ENCODE data around the gene GP1BB.
A peak's percentile ranks its signal among the peaks of the same experiment; 100 is the strongest.

Gene GP1BB

GRCh38 chr22:19679522-19680101 lies 43.7 kb upstream of the GP1BB start:
- DNase-seq (ENCODE audit: insufficient read length, low spot score) (no peak), FAIRE-seq (no peak)
- TF ChIP-seq, protein P1, sequence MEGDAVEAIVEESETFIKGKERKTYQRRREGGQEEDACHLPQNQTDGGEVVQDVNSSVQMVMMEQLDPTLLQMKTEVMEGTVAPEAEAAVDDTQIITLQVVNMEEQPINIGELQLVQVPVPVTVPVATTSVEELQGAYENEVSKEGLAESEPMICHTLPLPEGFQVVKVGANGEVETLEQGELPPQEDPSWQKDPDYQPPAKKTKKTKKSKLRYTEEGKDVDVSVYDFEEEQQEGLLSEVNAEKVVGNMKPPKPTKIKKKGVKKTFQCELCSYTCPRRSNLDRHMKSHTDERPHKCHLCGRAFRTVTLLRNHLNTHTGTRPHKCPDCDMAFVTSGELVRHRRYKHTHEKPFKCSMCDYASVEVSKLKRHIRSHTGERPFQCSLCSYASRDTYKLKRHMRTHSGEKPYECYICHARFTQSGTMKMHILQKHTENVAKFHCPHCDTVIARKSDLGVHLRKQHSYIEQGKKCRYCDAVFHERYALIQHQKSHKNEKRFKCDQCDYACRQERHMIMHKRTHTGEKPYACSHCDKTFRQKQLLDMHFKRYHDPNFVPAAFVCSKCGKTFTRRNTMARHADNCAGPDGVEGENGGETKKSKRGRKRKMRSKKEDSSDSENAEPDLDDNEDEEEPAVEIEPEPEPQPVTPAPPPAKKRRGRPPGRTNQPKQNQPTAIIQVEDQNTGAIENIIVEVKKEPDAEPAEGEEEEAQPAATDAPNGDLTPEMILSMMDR (IDR thresholded peaks at IDR 0.05; ENCODE audit: insufficient read depth, missing control alignments) = peak; percentile 53

- FAIRE-seq = no peak
- DNase-seq (ENCODE audit: insufficient read length, low spot score) = no peak
- TF ChIP-seq, protein P1 (IDR thresholded peaks at IDR 0.05; ENCODE audit: insufficient read depth, missing control alignments) = no peak
These were observed 43.0 kb upstream of the GP1BB start for GRCh38 chr22:19680287-19680881.

DNA sequence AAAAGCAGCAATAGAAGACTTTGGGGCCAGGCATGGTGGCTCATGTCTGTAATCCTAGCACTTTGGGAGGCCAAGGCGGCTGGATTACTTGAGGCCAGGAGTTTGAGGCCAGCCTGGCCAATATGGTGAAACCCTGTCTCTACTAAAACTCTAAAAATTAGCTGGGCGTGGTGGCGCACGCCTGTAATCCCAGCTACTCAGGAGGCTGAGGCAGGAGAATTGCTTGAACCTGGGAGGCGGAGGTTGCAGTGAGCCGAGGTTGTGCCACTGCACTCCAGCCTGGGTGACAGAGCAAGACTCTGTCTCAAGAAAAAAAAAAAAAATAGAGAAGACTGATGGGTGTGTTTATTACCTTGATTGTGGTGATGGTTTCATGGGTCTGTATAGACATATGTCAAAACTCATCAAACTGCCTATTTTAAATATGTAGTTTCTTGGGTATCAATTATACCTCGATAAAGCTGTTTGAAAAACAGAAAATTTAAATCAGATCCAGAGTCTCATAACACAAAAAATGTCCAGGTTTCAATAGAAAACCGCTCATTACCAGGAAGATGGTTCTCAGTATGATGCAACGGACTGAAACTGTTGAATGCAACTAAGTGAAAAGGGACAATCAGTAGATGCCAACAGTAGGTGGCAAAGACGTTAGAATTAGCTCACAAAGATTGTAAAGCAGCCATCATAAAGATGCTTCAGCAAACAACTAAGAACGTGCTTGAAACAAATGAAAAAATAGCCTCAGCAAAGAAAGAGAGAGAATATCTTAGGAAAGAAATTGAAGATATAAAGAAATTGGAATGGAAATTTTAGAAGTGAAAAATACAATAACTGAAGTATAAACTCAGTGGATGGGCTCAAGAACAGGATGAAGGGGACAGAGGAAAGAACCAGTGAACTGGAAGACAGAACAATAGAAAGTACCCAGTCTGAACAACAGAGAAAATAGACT lies 42.2 kb upstream of the GP1BB start:
- FAIRE-seq = no peak
- TF ChIP-seq, protein P1 (IDR thresholded peaks at IDR 0.05; ENCODE audit: insufficient read depth, missing control alignments) = no peak
- DNase-seq (ENCODE audit: insufficient read length, low spot score) = no peak

GRCh38 chr22:19681863-19682245 lies 41.5 kb upstream of the GP1BB start:
- TF ChIP-seq, protein P1 (IDR thresholded peaks at IDR 0.05; ENCODE audit: insufficient read depth, missing control alignments) = no peak
- DNase-seq (ENCODE audit: insufficient read length, low spot score) (no peak), FAIRE-seq (no peak)

DNA sequence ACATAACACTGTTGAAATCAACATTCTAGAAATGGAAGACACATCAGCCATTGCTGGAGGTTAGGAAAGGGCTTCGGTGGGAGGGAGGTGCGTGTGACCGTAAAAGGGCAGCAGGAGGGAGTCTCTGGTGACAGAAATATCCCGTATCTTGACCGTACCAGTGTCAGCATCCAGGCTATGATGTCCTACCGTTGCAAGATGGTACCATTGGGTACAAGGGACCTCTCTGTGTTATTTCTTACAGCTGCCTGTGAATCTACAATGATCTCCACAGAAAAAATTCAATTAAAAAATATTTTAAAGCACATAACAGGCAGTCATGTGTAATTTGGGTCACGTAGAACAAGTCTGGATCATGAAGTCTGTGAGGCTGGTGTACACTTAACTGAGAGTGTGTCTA lies 36.4 kb upstream of the GP1BB start:
- DNase-seq (ENCODE audit: insufficient read length, low spot score) = no peak
- no peak for FAIRE-seq
- TF ChIP-seq, protein P1 (IDR thresholded peaks at IDR 0.05; ENCODE audit: insufficient read depth, missing control alignments) = no peak

- no peak for DNase-seq (ENCODE audit: insufficient read length, low spot score)
- TF ChIP-seq, protein P1 (IDR thresholded peaks at IDR 0.05; ENCODE audit: insufficient read depth, missing control alignments) = no peak
- FAIRE-seq = no peak
These were observed 35.6 kb upstream of the GP1BB start for GRCh38 chr22:19687561-19688300.

All from D721Med (cell line).